ENCODE data around the gene SLC25A1. TPM values are rescaled to one million over a fixed set of nuclear protein-coding genes. Genes with fewer than 3 reads are reported as not detected.

Gene SLC25A1
- 45.2 to 63.6 TPM (median 60.1 TPM) in 5 replicates for total RNA-seq (2022; extraction: Qiagen RNA extraction; ENCODE audit: low read depth)

GRCh38 chr22:19178657-19179496 lies at the start of gene SLC25A1:
Gene SLC25A1, minus strand, starts transcription at chr22:19178736. Its CDS starts 63 bp downstream, at chr22:19178673.

GRCh38 chr22:19149991-19150390 lies 28.5 kb downstream of the SLC25A1 start, which contains the start of gene GSC2:
Gene GSC2, minus strand, starts transcription at chr22:19150292. Its CDS starts 9 bp downstream, at chr22:19150283.

DNA sequence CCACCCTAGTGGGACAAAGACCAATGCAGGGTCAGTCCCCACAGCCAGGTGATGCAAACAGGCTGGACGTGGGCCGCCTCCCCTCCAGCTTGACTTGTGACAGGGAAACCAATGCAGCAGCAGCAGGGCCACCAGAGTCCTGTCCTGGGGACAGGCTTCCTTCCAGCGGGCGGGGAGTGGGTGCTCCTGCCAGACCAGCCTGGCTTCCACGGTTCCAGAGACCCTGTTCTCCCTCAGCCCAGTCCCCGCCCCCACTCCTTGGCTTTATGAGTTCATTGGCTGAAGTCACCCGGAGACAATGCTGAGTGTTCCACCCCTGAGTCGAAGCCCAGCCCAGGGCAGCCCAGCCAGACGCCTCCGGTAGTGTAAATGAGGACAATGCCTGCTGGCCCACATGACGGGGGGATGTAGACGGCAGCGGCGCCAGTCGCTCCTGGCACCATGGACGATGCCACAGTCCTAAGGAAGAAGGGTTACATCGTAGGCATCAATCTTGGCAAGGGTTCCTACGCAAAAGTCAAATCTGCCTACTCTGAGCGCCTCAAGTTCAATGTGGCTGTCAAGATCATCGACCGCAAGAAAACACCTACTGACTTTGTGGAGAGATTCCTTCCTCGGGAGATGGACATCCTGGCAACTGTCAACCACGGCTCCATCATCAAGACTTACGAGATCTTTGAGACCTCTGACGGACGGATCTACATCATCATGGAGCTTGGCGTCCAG lies 47.4 kb downstream of the SLC25A1 start, which contains the start of gene TSSK2:
Gene TSSK2 (plus strand): TSS at position 350 of the 726 bp plus-strand sequence. CDS start 92 bp downstream, at position 442.

Other genes starting within 250 kb of the SLC25A1 start
- 0.89 to 1.6 TPM (median 0.97 TPM) in 5 replicates for gene PRODH, start 242.4 kb downstream of the SLC25A1 start, total RNA-seq (2022; extraction: Qiagen RNA extraction; ENCODE audit: low read depth)
- 17.6 to 22.4 TPM (median 21.7 TPM) in 5 replicates for gene DGCR2, start 56.3 kb downstream of the SLC25A1 start, total RNA-seq (2022; extraction: Qiagen RNA extraction; ENCODE audit: low read depth)
- not detected in 5 replicates for gene TSSK2, start 47.4 kb downstream of the SLC25A1 start, total RNA-seq (2022; extraction: Qiagen RNA extraction; ENCODE audit: low read depth)
- gene ESS2, start 34.1 kb downstream of the SLC25A1 start, total RNA-seq (2022; extraction: Qiagen RNA extraction; ENCODE audit: low read depth), result 9.9 to 12.2 TPM (median 11.4 TPM) in 5 replicates
- 0.14 to 0.15 TPM in 2 of 5 replicates, not detected in the others for gene GSC2, start 28.4 kb downstream of the SLC25A1 start, total RNA-seq (2022; extraction: Qiagen RNA extraction; ENCODE audit: low read depth)
- 3.6 to 5.4 TPM (median 4.8 TPM) in 5 replicates for gene CLTCL1, start 113.0 kb upstream of the SLC25A1 start, total RNA-seq (2022; extraction: Qiagen RNA extraction; ENCODE audit: low read depth)

All from A549 treated with GW870086 at 1 μM for 4 hours (cell line).